NOMO-1 (cell line): Measurements from ENCODE around the gene CASKIN2.

Source experiments
- DNase-seq, 2 experiments: peaks; one replicate each; lab custom pipeline; 2025; ENCODE audit not compliant: unreplicated experiment in 2 of 2; lab: John Stamatoyannopoulos, UW

The CASKIN2 gene, protein sequence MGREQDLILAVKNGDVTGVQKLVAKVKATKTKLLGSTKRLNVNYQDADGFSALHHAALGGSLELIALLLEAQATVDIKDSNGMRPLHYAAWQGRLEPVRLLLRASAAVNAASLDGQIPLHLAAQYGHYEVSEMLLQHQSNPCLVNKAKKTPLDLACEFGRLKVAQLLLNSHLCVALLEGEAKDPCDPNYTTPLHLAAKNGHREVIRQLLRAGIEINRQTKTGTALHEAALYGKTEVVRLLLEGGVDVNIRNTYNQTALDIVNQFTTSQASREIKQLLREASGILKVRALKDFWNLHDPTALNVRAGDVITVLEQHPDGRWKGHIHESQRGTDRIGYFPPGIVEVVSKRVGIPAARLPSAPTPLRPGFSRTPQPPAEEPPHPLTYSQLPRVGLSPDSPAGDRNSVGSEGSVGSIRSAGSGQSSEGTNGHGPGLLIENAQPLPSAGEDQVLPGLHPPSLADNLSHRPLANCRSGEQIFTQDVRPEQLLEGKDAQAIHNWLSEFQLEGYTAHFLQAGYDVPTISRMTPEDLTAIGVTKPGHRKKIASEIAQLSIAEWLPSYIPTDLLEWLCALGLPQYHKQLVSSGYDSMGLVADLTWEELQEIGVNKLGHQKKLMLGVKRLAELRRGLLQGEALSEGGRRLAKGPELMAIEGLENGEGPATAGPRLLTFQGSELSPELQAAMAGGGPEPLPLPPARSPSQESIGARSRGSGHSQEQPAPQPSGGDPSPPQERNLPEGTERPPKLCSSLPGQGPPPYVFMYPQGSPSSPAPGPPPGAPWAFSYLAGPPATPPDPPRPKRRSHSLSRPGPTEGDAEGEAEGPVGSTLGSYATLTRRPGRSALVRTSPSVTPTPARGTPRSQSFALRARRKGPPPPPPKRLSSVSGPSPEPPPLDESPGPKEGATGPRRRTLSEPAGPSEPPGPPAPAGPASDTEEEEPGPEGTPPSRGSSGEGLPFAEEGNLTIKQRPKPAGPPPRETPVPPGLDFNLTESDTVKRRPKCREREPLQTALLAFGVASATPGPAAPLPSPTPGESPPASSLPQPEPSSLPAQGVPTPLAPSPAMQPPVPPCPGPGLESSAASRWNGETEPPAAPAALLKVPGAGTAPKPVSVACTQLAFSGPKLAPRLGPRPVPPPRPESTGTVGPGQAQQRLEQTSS (N-terminal part only)

DNA sequence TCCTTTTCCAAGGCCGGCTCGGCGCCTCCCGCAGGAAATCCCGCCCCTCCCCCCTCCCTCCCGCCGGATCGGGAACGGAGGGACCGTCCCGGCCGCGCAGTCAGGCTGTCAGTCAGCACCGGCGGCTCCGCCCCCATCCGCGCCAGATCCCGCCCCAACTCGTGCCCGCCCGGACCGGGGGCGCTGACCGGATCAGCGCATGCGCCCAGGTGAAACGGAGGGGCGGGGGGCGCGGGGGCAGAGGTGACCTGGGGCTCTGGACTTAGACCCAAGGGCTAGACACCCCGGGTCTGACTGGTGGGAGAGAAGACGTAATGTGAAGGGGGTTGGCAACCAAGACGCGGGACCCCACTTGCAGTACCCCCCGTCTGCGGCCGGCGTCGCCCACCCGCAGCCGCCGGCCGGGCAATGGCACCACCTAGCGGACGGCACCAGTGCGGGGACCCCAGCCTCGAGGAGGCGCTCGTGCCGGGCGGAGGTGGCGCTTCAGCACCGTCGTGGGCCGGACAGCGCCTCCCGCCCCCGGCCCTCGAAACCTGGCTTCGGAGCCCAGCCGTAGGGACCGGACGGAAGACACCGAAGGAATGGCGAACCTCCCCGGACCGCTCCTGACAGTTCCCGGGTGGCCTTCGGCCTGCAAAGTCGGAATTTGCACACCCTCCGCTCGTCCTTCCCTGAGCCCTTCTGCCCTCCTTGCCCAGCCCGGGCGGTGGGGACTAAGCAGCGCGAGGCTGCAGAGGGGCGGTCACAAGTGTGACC is at the start of gene CASKIN2:
TSS of gene CASKIN2 (minus strand) at position 42 of the 759 bp plus-strand sequence. CDS start 1,733 bp downstream, outside the sequence.
- peak; percentile 75 to 83 for DNase-seq

DNA sequence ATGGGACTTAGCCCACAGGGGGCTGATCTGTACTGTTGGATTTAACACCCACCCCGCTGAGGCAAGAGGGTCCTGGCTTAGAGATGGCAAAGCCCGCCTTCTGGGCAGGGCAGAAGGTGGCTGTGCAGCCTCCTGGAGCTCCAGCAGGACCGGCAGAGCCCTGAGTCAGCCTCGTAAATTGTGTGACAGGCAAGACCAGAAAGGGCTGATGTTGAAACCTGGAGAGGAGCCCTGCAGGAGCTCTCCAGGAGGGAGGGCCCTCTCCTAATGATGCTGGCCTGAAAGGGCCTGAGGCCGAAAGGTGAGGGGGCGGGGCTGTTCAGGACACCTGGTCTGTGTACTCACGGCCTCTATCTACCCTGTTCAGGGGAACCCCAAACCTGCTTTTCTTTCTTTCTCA is 49.7 kb upstream of the CASKIN2 start:
- DNase-seq, result peak; percentile 8 to 24

DNA sequence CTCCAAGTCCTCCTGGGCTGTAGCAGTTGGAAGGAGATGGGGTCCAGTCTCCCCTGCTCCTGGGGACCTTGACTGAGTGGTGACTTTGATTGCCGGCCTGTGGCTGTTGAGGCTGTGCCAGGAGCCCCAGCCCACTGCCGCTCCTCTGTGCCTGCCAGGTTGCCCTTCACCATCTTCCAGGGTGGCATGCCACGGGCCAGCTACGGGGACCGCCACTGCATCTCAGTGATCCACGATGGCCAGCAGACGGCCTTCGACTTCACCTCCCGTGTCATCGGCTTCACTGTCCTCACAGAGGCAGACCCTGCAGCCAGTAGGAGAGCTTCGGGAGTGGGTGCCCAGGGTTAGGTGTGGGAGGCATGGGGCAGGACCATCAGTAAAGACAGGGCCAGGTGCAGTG is 48.9 kb upstream of the CASKIN2 start:
- no peak for DNase-seq

DNA sequence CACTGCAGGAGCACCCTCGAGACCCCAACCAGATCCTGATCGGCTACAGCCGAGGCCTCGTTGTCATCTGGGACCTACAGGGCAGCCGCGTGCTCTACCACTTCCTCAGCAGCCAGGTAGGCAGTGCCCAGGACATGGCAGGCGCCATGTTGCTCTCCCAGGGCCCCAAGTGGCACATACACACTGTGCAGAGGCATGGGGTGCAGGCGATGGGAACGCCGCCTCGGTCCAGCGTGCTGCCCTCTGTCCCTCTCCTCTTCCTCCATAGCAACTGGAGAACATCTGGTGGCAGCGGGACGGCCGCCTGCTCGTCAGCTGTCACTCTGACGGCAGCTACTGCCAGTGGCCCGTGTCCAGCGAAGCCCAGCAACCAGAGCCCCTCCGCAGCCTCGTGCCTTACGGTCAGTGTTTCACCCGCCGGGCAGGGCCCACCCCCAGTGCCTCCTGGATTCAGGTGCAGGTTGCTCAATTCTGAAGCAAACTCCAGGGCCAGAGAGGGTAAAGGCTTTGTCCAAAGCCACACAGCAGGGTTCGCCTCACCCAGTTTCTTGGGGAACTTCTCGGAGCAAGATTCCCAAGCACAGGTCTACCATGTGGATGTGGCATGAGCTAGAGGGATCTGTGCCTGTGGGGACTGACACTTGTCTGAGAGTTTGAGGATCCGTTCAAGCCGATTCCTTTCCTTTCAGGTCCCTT is 47.9 kb upstream of the CASKIN2 start:
- no peak for DNase-seq

DNA sequence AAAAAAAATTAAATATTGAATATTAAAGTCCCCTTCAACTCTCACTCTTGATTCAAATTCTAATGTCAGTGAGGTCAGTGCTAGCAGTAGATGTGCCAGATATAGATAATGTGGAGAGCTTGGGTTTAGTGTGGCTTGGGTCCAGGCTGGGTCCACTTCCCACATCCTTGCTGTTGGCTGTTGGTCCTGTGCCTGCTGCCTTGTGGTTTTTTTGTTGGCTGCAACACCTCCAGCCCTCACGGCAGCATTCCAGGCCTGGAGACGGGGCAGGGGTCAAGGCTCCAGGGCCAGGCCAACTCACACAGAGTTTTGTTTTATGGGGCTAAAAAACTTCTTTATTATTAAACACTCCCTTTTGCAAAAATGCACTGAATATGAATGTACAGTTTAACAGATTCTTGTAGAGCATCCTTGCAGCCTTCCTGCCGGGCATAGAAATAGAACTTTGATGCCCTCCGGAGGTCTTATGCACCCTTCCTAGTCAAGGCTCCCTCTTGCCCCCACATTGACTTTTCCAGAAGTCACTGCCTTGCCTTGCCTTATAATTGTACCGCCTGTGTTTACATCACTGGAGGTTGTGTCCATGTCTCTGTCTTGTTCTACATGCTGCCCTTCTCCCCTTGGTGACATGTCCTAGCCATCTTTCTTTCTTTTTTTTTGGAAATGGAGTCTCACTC is 46.7 kb upstream of the CASKIN2 start:
- no peak for DNase-seq

DNA sequence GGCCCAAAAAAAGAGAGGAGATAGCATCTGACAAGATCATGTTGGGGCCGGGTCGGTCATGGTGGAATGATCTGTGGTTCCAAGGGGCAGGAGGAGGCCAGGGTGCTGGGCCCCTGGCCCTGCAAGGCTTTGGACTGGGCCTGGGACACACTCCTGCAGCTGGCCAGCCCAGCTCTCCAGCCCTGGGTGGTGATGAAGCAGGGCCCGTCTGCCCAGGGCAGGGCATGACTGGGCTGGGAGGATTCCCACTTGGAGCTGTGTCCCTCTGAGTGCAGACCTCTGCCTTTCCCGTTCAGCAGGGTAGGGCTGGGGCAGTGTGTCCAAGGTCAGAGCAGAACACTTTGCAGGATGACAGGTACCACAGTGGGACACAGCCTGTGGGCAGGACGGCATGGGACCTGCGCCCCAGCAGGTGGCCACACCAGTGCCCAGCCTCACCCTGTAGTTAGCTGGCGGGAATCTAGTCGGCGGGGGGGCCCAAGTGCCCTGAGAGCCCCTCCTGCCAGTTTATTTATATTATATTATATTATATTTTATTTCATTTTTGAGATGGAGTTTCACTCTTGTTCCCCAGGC is 44.7 kb upstream of the CASKIN2 start:
- DNase-seq, result no peak

DNA sequence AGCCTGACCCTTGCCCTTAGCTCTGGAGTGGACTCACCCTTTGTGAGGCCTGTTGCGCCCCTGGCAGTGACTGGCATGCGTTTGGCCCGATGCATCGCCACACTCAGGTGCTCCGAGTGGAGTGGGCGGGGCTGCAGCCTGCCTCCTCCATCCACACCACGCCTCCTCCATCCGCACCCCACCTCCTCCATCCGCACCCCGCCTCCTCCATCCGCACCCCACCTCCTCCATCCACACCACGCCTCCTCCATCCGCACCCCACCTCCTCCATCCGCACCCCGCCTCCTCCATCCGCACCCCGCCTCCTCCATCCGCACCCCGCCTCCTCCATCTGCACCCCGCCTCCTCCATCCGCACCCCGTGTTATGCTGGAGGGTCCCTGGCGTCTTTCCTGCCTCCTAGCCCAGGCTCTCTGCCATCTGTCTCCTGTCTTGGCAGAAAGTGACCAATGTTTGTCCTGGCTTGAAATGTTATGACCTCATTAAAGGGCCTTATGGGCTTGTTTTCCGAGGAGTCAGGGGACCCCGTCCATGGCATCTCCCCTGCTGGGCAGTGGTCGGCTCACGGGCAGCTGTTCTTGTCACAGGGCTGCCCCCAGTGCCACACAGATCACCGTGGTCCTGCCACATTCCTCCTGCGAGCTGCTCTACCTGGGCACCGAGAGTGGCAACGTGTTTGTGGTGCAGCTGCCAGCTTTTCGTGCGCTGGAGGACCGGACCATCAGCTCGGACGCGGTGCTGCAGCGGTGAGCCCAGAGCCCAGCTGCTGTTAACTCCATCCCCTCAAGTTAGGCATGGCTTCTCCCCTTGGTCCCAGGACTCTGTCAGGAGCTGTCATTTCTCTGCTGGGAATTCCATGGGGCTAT is 43.6 kb upstream of the CASKIN2 start:
- DNase-seq, result no peak

DNA sequence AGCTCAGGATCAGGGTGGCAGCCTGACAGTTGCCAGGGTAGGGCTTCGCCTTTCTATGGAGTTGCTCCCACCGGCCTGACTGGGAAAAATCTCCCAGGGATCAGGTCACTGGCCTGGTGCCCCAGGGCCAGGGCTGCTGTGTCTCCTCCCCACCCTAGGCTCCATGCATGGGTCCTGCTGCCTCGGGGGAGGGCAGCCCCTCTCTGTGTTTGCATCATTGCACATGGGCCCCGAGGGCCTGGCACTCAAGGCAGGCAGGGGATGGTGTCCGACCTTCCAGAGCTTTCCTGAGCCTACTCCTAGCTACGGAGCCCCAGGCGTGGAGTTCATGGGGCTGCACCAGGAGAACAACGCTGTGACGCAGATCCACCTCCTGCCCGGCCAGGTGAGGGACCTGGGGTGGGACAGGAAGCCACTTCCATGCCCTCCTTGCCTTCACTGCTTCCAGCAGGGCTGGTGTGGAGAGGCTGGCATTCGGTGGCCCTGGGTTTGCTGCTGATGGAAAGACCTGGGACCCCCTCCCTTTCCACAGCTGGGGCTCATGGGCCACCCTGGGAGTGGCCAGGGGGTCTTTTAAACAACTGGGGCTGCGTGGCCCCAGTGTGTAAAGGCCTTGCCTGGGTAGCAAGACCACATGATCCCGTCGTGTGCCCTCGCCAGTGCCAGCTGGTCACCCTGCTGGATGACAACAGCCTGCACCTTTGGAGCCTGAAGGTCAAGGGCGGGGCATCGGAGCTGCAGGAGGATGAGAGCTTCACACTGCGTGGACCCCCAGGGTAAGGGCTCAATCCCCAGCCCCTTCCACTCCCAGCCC is 42.7 kb upstream of the CASKIN2 start:
- no peak for DNase-seq

DNA sequence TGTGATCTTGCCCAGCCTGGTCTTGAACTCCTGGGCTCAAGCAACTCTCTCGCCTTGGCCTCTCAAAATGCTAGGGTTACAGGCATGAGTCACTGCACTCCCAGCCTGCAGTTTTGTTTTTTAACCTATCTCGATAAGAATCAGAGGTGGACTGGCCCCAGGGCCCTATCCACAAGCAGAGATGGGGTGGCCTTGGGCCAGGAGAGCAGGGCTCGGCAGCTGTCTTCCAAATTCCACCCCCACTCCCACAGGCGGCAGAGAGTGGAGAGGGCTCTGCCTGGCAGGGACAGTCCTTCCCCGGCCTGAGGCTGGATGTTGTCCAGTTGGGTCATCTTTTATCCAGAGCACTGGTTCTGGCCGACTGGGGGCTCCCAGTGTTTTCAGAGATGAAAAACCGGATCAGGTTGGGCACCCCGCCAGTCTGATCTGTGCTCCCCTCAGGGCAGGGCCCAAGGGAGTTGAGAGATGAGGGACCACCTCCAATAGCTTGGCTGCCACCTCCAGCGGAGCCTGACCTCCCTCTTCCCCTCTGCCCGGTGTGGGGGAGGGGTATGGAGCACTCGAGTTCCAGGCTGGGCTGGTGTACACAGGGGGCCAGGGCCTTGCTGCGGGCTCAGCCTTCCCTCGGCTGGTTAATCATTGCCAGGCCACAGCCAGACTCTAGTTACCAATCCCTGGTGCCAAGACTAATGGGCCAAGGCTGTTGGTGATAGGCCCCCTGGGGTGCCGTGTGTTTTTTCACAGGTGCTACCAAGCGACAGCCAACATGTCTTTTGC is 41.9 kb upstream of the CASKIN2 start:
- no peak for DNase-seq

DNA sequence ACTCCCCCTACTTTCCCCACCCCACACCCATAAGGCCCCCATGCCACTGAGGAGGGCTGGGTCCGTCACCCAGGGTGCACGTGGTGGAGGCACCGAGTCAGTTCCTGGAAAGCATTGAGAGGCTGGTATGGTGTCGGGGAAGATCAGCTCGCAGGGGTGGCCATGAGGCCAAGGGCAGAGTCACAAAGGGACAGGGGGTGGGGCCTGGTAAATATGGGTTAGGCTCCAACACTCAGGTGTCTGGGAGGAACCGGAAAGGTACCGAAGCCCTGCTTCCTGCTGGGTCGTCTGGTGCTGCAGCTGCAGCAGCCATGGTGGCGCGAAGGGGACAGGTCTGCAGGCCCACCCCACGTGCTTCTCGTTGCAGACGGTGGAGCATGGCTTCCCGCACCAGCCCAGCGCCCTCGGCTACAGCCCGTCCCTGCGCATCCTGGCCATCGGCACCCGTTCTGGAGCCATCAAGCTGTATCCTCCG is 40.4 kb upstream of the CASKIN2 start:
- DNase-seq, result no peak

DNA sequence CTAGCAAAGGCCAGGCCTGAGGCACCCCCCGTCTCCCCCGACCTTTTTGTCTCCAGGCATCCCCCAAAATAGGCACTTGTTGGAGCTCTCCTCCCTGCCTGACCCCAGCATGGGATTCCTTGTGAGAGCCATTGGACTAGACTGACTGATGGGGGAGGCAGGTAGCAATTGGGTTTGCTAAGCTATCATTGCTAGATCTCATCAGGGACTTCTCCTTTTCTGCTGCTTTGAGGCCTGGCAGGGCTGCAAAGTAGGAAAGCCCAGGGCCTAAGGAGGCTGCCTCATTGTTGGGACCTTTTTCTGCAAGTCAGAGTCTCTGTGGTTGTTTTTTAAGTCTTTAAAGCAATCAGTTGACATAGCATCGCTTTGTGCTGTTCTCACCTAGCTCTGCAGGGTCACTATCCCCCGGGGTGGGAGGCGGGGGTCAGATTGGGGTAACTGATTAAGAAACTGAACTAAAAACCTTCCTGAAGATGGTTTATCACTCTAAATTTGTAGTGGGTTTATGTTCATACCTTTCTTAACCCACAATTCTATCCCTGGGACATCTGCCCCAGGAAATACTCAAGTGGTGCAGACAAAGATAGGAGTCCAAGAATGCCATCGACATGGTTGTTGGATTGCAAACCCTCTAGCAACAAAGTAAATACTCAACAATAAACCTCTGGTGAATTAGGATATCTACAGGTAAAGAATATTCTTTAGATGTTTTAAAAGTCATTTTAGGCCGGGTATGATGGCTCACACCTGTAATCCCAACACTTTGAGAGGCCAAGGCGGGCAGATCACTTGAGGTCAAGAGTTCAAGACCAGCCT is 38.2 kb upstream of the CASKIN2 start:
- DNase-seq, result no peak

DNA sequence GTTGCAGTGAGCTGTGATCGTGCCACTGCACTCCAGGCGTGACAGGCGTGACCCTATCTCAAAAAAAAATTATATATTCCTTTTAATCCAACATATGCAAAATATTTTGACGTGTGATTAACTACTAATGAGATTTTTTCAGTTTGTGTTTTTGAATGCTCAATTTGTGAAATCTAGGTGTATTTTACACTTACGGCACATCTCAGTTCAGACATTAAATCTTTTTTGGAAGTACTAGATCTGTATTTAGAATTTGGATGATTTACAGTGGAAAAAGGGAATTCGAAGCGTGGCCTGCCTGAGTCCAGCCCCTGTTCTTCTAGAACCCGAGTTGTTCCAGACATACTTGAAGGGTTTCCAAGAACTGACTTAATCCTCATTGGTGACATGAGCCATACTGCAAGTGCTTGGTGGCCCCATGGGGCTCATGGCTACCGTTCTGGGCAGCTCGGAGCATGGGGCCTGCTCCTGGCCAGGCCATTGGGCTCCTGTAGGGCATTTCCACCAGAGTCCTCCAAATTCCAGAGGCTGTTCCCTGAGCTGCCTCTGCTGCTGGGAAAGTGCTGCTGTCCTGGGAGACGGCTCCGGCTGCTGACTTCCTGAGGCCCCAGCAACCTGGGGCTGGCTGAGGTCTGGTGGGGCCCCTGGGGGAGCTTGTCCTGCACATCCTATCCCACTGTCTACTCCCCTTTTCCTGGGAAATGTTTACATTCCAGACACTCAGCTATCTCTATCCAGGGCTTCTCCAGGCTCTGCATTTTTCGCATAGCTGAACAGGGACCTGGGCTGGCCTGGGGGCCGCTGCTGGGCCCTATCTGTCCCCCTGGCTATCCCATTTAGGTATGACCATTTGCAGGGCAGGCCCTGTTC is 37.3 kb upstream of the CASKIN2 start:
- no peak for DNase-seq

DNA sequence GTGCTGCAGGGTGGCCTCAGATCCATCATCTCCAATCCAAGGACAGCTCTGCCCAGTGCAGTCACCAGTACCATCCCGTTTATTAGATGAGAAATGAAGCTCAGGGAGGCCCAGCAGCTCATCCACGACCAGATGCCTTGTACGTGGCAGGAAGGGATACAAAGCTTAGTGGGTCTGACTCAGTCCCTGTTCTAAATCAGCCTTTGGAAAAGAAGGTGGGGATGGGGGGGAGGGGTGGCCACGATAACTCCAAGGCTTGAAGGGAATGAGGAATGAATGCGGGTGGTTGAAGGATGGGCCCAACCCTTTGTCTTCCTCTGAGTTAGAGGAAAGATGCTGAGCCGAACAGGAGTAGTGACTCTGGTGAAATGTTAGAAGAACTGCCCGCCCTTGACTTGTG is 35.9 kb upstream of the CASKIN2 start:
- no peak for DNase-seq

DNA sequence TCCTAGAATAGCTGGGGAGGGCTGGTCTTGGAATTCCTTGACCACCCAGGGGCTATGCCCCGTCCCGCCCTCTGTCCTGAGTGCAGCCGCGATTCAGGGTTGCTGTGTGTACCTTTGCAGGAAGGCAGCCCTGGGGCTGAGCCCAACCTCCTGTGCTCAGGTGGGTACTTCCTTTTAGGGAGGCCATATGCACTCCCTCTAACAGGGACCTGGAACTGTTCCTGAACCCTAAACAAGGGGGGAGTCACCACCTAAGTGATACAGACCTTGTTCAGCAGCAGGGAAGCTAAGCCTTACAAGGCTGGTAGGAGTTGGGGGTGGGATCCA is 34.8 kb upstream of the CASKIN2 start:
- no peak for DNase-seq
